Inflammatory macrophage treated with lipopolysaccharide for 1 hour (primary cell): Measurements from ENCODE around the gene SORBS1.
A peak's percentile ranks its signal among the peaks of the same experiment; 100 is the strongest.

Experiments used
- DNase-seq, 2 donors: peaks; one replicate each; pipeline ENCODE4 v3.0.0-alpha.2; 2020 to 2022

Gene SORBS1

DNA sequence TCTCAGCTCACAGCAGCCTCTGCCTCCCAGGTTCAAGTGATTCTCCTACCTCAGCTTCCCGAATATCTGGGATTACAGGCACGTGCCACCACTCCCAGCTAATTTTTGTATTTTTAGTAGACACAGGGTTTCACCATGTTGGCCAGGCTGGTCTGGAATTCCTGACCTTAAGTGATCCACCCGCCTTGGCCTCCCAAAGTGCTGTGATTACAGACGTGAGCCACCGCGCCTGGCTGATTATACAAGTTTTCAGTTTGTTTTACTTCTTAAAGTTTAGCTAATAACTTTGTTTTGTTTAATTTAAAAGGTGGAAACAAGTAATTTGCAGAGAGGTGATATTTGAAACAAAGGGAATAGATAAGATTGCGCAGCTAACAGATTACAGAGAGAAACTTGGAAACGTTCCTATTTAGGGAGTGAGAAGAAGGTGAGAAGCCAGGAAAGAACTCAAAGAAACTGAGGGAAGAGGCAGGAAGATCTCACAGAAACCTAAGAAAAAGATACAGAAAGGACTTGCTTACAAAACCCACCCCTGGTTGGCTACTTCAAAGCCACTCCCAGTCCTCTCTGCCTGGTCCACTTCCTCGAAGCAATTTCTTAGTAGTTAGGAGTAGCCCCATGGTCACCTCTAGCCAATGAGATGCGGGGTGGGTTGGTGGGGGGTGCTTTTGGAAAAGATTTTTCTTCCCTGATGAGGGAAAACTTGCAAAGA is 255.4 kb downstream of the SORBS1 start:
- no peak for DNase-seq

DNA sequence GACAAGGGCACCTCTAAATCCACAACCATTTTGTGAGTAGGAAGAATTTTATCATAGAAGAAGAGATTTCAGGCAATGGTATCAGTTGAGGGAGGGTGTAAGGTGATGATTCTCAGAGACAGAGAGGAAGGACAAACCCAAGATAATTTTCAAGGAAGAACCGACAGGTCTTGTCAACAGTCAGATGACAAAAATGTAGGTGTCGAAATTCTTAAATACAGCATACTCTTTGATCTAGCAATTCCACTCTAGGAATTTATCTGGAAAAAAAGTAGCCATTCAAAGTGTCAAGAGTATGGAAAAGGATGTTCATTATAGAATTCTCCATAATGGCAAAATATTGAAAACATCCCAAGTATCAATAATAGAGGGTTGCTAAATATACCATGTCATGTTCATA is 256.2 kb downstream of the SORBS1 start:
- DNase-seq = no peak

- DNase-seq = no peak
Observed at GRCh38 chr10:95304463-95304862, 256.7 kb downstream of the SORBS1 start.

GRCh38 chr10:95303950-95304349 is 257.2 kb downstream of the SORBS1 start:
- no peak for DNase-seq

GRCh38 chr10:95303535-95303934 is 257.6 kb downstream of the SORBS1 start:
- DNase-seq = no peak

- no peak for DNase-seq
Observed at GRCh38 chr10:95300022-95300539, 261.1 kb downstream of the SORBS1 start.

GRCh38 chr10:95297402-95297801 is 263.8 kb downstream of the SORBS1 start:
- DNase-seq = no peak

DNA sequence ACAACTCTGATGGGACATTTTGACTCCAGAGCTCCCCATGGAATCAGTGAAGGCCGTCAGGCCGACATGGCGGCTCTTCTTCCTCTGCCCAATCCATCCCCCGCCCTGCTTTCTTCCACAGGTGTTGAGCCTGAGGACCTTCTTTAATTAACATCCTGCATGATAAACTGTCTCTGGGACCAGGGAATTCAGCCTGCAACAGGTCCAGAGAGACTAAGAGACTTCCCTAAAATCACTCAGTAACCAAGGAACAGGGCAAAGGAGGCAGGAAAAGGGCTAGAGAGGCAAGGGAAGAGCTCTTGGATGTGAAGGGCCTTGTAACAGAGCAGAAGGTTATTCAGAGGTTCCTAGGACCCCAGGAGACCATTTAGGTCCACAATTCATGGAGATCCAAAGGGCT is 264.4 kb downstream of the SORBS1 start:
- DNase-seq = no peak

GRCh38 chr10:95295031-95295755 is 266.0 kb downstream of the SORBS1 start:
- DNase-seq = no peak

DNA sequence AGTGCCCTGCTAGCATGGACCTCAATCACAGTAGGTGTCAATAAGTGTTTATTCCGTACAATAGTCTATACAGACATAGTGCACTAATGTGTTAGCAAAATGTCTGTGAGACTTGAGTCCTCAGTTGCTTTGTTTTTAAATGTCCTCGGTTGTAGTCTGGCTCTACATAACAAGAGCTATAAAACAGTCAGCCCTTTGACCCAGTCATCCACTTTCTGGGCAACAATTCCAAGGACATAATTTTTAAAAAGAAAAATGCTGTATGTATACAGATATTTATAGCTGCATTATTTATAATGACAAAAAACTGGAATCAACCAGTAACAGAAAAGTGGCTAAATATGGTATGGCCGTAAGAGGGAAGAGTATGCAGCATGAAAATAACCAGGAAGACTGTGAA is 267.5 kb downstream of the SORBS1 start:
- no peak for DNase-seq

- DNase-seq = peak in 1 of 2 donors; percentile 5
Observed at GRCh38 chr10:95291365-95292039, 269.7 kb downstream of the SORBS1 start.

- peak; percentile 3 to 19 for DNase-seq
Observed at GRCh38 chr10:95290461-95291364, 270.5 kb downstream of the SORBS1 start, which contains the start of gene PDLIM1. Gene PDLIM1, minus strand, starts transcription at chr10:95291003. Its CDS starts 88 bp downstream, at chr10:95290915.

DNA sequence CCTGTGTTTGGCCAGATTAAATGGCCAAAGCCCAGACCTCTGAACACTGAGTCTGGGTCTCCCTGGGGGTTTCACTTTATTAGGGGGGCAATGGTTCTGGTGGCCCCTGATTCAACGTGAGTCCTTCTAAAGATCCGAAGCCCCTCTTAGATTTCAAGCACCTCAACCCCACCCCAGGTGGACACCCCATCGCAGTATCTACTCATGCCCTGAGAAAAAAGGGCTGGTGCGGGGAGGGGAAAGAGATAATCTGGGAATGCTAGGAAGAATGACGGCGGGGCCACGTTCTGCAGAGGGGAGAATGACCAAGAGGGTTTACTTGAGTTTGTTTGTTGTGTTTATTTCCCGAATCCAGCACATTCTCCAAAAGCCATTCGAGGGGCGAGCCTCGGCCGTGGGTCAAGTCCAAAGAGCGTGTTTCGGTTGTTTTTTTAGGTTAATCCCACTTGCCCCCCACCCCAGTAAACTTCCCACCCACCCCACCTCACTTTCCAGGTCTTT is 271.2 kb downstream of the SORBS1 start:
- no peak for DNase-seq

DNA sequence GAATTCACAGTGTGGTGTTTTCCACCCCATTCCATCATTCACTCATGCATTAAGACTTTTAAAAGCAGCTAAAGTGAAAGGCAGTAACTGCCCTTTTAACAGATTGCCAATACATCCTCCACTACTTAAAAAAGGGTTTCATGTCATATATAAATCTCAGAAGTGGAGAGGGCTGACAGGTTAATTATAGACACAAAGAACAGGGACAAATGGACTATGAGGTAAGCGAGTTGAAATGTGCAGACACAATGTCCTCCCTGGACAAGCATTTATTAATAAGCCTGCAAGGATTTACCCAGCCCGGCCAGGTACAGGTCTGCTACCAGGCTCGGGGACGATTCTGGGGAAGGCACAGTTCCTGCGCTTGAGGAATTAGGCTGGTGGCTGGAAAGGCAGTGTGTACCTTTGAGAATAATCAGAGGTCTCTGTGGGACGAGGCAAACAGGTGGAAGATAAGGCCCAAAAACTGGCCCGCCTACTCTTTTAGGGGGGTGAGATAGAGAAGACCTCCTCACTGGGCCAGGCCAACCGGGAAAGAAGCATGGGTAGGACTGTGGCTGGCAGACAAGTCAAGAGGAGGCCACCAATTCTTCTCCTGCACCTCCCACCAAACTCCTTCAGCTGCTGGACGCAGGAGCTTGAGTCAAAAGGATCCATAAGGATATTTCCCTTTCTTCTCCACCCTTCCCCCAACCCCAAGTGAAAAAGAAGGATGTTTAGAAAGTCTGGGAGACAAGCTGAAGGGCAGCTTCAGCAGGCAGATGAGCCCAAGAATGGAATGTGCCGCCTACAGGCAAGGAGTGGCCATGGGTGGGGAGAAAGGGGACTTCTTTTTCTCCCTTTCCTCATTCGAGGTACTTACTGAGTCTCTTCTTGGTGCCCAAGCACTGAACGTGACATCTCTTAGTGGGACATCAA is 271.9 kb downstream of the SORBS1 start:
- no peak for DNase-seq

GRCh38 chr10:95288303-95288702 is 272.9 kb downstream of the SORBS1 start:
- no peak for DNase-seq

DNA sequence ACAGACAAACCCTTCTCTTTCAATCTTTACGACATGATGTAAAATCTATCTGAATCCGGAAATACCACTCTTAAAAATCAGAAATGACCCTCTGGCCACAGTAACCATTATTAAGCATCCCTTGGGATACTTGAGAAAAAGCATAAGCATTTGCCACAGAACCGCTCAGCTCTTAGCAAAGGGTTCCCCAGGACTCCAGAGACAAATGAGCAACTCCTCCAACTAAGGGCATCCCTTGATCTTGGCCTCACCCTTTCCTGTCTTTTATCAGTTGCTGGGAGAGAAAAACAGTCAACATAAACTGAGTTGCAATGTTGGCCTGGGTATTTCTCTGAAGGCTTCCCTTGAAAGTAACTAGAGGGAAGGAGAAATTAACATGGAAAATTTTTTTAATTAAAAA is 273.9 kb downstream of the SORBS1 start:
- DNase-seq = no peak

DNA sequence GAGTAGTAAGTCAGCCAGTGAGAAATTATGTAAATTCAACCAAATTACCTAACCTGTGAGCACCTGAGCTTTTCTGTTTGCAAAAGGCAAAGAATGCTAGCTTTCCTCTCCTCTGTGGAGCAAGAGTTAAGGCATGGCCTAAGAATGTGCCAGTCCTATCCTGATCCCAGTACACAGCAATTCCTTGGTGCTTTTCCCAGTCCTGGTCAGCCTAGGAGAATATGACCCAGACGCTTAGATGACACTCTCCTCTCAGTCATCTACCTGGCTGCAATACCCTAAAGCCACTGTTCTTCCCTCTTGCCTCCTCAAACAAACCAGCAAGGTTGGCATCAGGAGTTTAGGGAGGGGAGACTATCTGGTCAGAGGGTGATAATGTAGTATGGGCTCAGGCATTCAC is 274.5 kb downstream of the SORBS1 start:
- DNase-seq = no peak

- no peak for DNase-seq
Observed at GRCh38 chr10:95285556-95285955, 275.6 kb downstream of the SORBS1 start.

DNA sequence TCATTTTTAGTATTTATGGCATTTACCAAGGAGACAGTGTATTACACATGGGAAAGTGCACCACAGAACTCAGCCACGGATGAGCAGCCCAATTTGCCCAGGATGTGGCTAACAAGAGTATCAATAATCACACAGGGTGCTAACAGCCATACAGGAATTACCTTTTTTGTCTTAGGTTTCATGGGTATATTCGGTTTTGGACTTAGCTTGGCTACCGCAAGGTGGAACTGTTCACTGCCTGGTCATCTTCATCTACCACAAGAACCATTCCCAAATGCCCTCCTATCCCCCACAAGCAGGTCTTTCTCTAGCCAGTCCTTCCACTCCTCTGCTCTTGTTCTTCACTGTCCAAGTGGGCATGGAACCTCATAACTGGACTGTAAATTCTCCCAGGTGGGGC is 276.4 kb downstream of the SORBS1 start:
- no peak for DNase-seq

- no peak for DNase-seq
Observed at GRCh38 chr10:95282107-95282506, 279.1 kb downstream of the SORBS1 start.

DNA sequence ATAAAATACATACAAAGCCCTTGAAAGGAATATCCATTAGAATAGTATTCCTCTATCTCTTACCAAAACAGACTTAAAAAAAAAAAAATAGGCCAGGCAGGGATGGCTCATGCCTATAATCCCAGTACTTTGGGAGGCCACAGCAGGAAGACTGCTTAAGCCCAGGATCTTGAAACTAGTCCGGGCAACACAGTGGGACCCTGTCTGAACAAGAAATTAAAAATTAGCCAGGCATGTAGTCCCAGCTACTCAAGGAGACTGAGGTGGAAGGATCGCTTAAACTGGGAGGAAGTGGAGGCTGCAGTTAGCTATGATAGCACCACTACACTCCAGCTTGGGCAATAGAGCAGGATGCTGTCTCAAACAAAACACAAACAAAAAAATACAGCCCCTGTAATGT is 280.0 kb downstream of the SORBS1 start:
- DNase-seq = no peak
